ENCODE results near the gene C20orf173.

DNA sequence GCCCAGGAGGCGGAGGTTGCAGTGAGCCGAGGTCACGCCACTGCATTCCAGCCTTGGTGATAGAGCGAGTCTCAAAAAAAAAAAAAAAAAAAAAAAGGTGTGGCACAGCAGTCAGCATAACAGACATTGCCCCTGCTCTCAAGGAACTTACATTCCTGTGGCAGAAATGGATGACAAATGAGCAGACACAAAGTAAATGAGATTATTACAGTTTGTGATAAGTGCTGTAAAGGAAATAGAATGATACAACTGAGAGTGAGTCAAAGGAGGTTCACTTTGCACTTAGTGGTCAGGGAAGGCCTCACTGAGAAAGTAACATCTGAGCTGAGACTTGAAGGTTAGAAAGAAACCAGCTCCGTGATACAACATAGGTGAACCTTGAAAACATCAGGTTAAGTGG is 37.6 kb downstream of the C20orf173 start:
- TF ChIP-seq, protein P1, sequence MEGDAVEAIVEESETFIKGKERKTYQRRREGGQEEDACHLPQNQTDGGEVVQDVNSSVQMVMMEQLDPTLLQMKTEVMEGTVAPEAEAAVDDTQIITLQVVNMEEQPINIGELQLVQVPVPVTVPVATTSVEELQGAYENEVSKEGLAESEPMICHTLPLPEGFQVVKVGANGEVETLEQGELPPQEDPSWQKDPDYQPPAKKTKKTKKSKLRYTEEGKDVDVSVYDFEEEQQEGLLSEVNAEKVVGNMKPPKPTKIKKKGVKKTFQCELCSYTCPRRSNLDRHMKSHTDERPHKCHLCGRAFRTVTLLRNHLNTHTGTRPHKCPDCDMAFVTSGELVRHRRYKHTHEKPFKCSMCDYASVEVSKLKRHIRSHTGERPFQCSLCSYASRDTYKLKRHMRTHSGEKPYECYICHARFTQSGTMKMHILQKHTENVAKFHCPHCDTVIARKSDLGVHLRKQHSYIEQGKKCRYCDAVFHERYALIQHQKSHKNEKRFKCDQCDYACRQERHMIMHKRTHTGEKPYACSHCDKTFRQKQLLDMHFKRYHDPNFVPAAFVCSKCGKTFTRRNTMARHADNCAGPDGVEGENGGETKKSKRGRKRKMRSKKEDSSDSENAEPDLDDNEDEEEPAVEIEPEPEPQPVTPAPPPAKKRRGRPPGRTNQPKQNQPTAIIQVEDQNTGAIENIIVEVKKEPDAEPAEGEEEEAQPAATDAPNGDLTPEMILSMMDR (conservative IDR thresholded peaks at IDR 0.05 in 1 of 2, IDR thresholded peaks at IDR 0.05 in 1 of 2; ENCODE audit: low read depth in 1 of 2, low read length in 2 of 2): no peak
- no peak for TF ChIP-seq EZH2 (IDR thresholded peaks at IDR 0.05; ENCODE audit: low read length, missing control alignments)

Measured in fibroblast of lung (primary cell).